ENCODE results near the gene POFUT2.

Gene POFUT2

DNA sequence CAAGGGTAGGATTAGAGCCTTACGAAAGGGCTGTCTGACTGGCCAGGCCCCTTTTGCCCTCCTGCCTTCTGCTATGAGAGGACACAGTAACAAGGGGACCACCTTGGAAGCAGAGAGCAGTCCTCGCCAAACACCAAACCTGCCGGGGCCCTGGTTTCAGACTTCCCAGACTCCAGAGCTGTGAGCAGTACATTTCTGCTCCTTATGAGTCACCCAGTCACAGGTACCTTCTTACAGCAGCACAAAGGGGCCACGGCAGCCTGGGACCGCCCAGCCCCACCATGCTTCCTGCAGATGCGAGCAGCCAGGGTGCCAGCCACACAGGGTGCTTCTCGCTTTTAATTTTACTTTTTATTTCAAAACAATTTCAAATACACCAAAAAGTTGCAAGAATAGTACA is 17.2 kb upstream of the POFUT2 start:
- TF ChIP-seq SIN3A (IDR thresholded peaks at IDR 0.05; ENCODE audit: borderline replicate concordance, insufficient read depth, low read length): no peak
- TF ChIP-seq POLR2AphosphoS5 (IDR thresholded peaks at IDR 0.05; ENCODE audit: low read depth, low read length): no peak
- TF ChIP-seq FOXP2 (optimal IDR thresholded peaks at IDR 0.05; ENCODE audit: borderline replicate concordance, extremely low read depth, extremely low read length, insufficient read depth): no peak
- TF ChIP-seq REST (IDR thresholded peaks at IDR 0.05; ENCODE audit: insufficient read depth in 1 of 2, low read depth in 2 of 2, low read length in 2 of 2): no peak
- no peak for TF ChIP-seq TAF1 (IDR thresholded peaks at IDR 0.05; ENCODE audit: borderline replicate concordance, insufficient read depth, low read length)

GRCh38 chr21:45304476-45304830 is 16.8 kb upstream of the POFUT2 start:
- no peak for TF ChIP-seq REST (IDR thresholded peaks at IDR 0.05; ENCODE audit: insufficient read depth in 1 of 2, low read depth in 2 of 2, low read length in 2 of 2)
- no peak for TF ChIP-seq SIN3A (IDR thresholded peaks at IDR 0.05; ENCODE audit: borderline replicate concordance, insufficient read depth, low read length)
- no peak for TF ChIP-seq FOXP2 (optimal IDR thresholded peaks at IDR 0.05; ENCODE audit: borderline replicate concordance, extremely low read depth, extremely low read length, insufficient read depth)
- no peak for TF ChIP-seq POLR2AphosphoS5 (IDR thresholded peaks at IDR 0.05; ENCODE audit: low read depth, low read length)
- TF ChIP-seq TAF1 (IDR thresholded peaks at IDR 0.05; ENCODE audit: borderline replicate concordance, insufficient read depth, low read length): no peak

DNA sequence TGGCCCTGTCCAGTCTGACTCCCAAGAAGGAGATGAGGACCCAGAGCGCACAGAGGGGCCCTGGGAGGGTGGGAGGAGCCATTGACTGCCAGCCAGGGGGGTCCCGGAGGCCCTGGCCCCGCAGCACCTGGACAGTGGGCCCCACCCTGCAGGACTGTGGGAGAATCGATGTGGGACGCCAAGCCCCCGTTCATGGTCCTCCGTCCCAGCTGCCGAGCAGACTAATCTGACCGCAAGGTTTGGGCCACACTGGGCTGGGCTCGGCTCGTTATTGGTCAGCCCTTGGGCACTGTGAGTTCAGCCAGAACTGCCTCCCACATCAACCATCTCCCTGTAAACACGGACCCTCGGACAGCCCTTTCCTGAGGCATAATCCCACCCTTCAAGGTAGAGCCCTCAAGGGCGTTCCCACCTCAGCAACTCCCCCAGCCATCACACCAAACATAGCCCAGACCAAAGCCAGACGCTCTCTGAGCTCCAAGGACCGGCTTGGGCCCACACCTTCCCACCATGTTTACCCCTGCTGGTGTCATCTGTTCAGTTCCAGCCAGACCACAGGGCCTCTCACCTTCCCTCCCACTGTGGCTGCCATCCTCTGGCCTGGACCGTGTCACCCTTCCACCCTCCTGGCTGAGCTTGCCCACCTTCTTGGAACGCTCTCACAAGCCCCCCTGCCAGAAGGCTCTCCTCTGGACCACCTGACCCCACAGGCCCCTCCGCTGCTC is 16.2 kb upstream of the POFUT2 start:
- TF ChIP-seq REST (IDR thresholded peaks at IDR 0.05; ENCODE audit: insufficient read depth in 1 of 2, low read depth in 2 of 2, low read length in 2 of 2) (no peak), POLR2AphosphoS5 (IDR thresholded peaks at IDR 0.05; ENCODE audit: low read depth, low read length) (no peak), TAF1 (IDR thresholded peaks at IDR 0.05; ENCODE audit: borderline replicate concordance, insufficient read depth, low read length) (no peak), SIN3A (IDR thresholded peaks at IDR 0.05; ENCODE audit: borderline replicate concordance, insufficient read depth, low read length) (no peak)

DNA sequence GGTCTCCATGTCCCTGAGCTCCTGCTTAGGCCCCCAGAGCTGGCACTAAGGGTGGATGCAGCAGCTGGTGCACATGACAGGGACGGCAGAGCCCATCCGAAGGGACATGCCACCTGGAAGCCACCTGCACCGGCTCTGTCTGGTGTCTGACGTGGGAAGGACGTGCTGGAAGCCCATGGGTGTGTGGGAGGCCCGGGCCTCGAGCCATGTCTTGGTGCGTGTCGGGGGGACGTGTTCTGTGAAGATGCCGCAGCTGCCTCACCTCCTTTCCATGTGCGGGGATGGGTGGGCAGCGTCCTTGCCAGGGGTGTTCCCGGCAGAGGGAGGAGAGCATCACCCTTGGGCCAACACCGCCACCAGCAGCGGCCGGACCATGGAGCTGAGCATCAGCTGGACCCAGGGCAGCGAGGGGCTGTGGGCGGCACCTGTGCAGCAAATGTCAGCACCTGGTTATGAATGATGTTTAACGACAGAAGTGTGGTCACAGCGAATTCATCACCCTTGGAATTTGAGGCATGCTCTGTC is 15.5 kb upstream of the POFUT2 start:
- no peak for TF ChIP-seq POLR2AphosphoS5 (IDR thresholded peaks at IDR 0.05; ENCODE audit: low read depth, low read length)
- no peak for TF ChIP-seq FOXP2 (optimal IDR thresholded peaks at IDR 0.05; ENCODE audit: borderline replicate concordance, extremely low read depth, extremely low read length, insufficient read depth)

- TF ChIP-seq SIN3A (IDR thresholded peaks at IDR 0.05; ENCODE audit: borderline replicate concordance, insufficient read depth, low read length): no peak
- no peak for TF ChIP-seq FOXP2 (optimal IDR thresholded peaks at IDR 0.05; ENCODE audit: borderline replicate concordance, extremely low read depth, extremely low read length, insufficient read depth)
- TF ChIP-seq POLR2AphosphoS5 (IDR thresholded peaks at IDR 0.05; ENCODE audit: low read depth, low read length): no peak
- TF ChIP-seq TAF1 (IDR thresholded peaks at IDR 0.05; ENCODE audit: borderline replicate concordance, insufficient read depth, low read length): no peak
- no peak for TF ChIP-seq REST (IDR thresholded peaks at IDR 0.05; ENCODE audit: insufficient read depth in 1 of 2, low read depth in 2 of 2, low read length in 2 of 2)
Measured at GRCh38 chr21:45302082-45303061, 14.7 kb upstream of the POFUT2 start.

Measured in PFSK-1 (cell line).